H9 (cell line): ENCODE data around the gene NPLOC4. TPM values are rescaled to one million over a fixed set of nuclear protein-coding genes. Genes with fewer than 3 reads are reported as not detected.

Source experiments
- DNase-seq: peaks from one replicate; pipeline ENCODE4 v3.0.0-alpha.2; 2017
- H2AFZ ChIP-seq: one replicate; pipeline ENCODE4 v1.6.1; 2013; ENCODE audit warnings: mild to moderate bottlenecking, low read length, control low read depth, moderate library complexity
- H2AK5ac ChIP-seq: 2 replicates; pipeline ENCODE4 v1.6.1; 2013; ENCODE audit warnings: low read length, control low read depth, mixed read lengths; ENCODE audit not compliant: insufficient read length
- H2BK120ac ChIP-seq: one replicate; pipeline ENCODE4 v1.6.1; 2013; ENCODE audit warnings: low read depth, mild to moderate bottlenecking, low read length, control low read depth, inconsistent platforms; ENCODE audit not compliant: poor library complexity, severe bottlenecking
- H2BK12ac ChIP-seq: 2 replicates; pipeline ENCODE4 v1.6.1; 2013; ENCODE audit warnings: low read length, control low read depth, mixed read lengths, low read depth; ENCODE audit not compliant: insufficient read length
- H2BK15ac ChIP-seq: 2 replicates; pipeline ENCODE4 v1.6.1; 2013; ENCODE audit warnings: low read depth, low read length, control low read depth
- H2BK20ac ChIP-seq: one replicate; pipeline ENCODE4 v1.6.1; 2013; ENCODE audit warnings: low read depth, mild to moderate bottlenecking, low read length, control low read depth, inconsistent platforms; ENCODE audit not compliant: poor library complexity, severe bottlenecking
- H2BK5ac ChIP-seq: 2 replicates; pipeline ENCODE4 v1.6.1; 2013; ENCODE audit warnings: low read length, control low read depth, mixed read lengths; ENCODE audit not compliant: insufficient read length
- H3K14ac ChIP-seq: 2 replicates; pipeline ENCODE4 v1.6.1; 2013; ENCODE audit warnings: low read length, control low read depth; ENCODE audit not compliant: insufficient read depth
- H3K18ac ChIP-seq: 2 replicates; pipeline ENCODE4 v1.6.1; 2013; ENCODE audit warnings: low read depth, mild to moderate bottlenecking, mixed read lengths, low read length, control low read depth; ENCODE audit not compliant: insufficient read length
- H3K23ac ChIP-seq: 2 replicates; pipeline ENCODE4 v1.6.1; 2013; ENCODE audit warnings: low read length, control low read depth, mixed read lengths, low read depth; ENCODE audit not compliant: insufficient read length
- H3K23me2 ChIP-seq: 2 replicates; pipeline ENCODE4 v1.6.1; 2013; ENCODE audit warnings: low read depth, mild to moderate bottlenecking, mixed read lengths, low read length, control low read depth; ENCODE audit not compliant: insufficient read length, poor library complexity, severe bottlenecking
- H3K27ac ChIP-seq: 2 replicates; pipeline ENCODE4 v1.5.1; 2013; ENCODE audit warnings: low read length, control low read depth, mixed read lengths, low read depth; ENCODE audit not compliant: insufficient read length
- H3K27me3 ChIP-seq: 2 replicates; pipeline ENCODE4 v1.6.1; 2013; ENCODE audit warnings: low read length, control low read depth, inconsistent platforms; ENCODE audit not compliant: insufficient read depth
- H3K4ac ChIP-seq: 2 replicates; pipeline ENCODE4 v1.6.1; 2013; ENCODE audit warnings: low read depth, mild to moderate bottlenecking, control low read depth, inconsistent platforms, low read length, moderate library complexity
- H3K4me1 ChIP-seq: 2 replicates; pipeline ENCODE4 v1.6.1; 2013; ENCODE audit warnings: low read length, control low read depth, inconsistent platforms; ENCODE audit not compliant: insufficient read depth
- H3K4me2 ChIP-seq: 2 replicates; pipeline ENCODE4 v1.6.1; 2013; ENCODE audit warnings: low read length, control low read depth, mixed read lengths; ENCODE audit not compliant: insufficient read length, insufficient read depth
- H3K56ac ChIP-seq: 2 replicates; pipeline ENCODE4 v1.6.1; 2013; ENCODE audit warnings: low read depth, mild to moderate bottlenecking, mixed read lengths, low read length, control low read depth; ENCODE audit not compliant: insufficient read length
- H3K79me1 ChIP-seq: 2 replicates; pipeline ENCODE4 v1.6.1; 2013; ENCODE audit warnings: low read depth, mild to moderate bottlenecking, moderate library complexity, low read length, control low read depth, inconsistent platforms; ENCODE audit not compliant: insufficient read depth, poor library complexity, severe bottlenecking
- H3K79me2 ChIP-seq: 2 replicates; pipeline ENCODE4 v1.6.1; 2013; ENCODE audit warnings: low read length, control low read depth, inconsistent platforms; ENCODE audit not compliant: insufficient read depth
- H3K9ac ChIP-seq: 2 replicates; pipeline ENCODE4 v1.6.1; 2013; ENCODE audit warnings: low read length, control low read depth, mixed read lengths; ENCODE audit not compliant: insufficient read length; ENCODE audit errors: extremely low read depth
- H3K9me3 ChIP-seq: one replicate; pipeline ENCODE4 v1.6.1; 2013; ENCODE audit warnings: low read depth, low read length, inconsistent platforms; ENCODE audit not compliant: control insufficient read depth
- H3T11ph ChIP-seq: one replicate; pipeline ENCODE4 v1.6.1; 2013; ENCODE audit warnings: mild to moderate bottlenecking, low read length, control low read depth, inconsistent platforms
- H4K20me1 ChIP-seq: one replicate; pipeline ENCODE4 v1.6.1; 2013; ENCODE audit not compliant: control insufficient read depth, insufficient read length, insufficient read depth
- H4K5ac ChIP-seq: 2 replicates; pipeline ENCODE4 v1.6.1; 2013; ENCODE audit warnings: low read depth, mild to moderate bottlenecking, mixed read lengths, low read length, control low read depth; ENCODE audit not compliant: insufficient read length
- H4K8ac ChIP-seq: replicated peaks from 2 replicates; pipeline ENCODE4 v1.6.1; 2013; ENCODE audit warnings: low read length, control low read depth, mixed read lengths, low read depth; ENCODE audit not compliant: insufficient read length
- H4K91ac ChIP-seq: 2 replicates; pipeline ENCODE4 v1.6.1; 2013; ENCODE audit warnings: low read depth, mild to moderate bottlenecking, moderate library complexity, mixed read lengths, low read length, control low read depth; ENCODE audit not compliant: insufficient read length
- H3K27ac Mint-ChIP-seq, 3 experiments: 2 replicates in 2 of 3; 3 replicates in 1 of 3; pipeline ENCODE4 v1.8.0; 2020 to 2021; ENCODE audit warnings: mixed read lengths in 3 of 3, mild to moderate bottlenecking in 1 of 3, moderate library complexity in 1 of 3
- H3K27me3 Mint-ChIP-seq: 2 replicates; pipeline ENCODE4 v1.8.0; 2021; ENCODE audit warnings: low read depth, mild to moderate bottlenecking, moderate library complexity, mixed read lengths
- H3K36me3 Mint-ChIP-seq, 3 experiments: 2 replicates in 2 of 3; 3 replicates in 1 of 3; pipeline ENCODE4 v1.8.0; 2020 to 2021; ENCODE audit warnings: low read depth in 3 of 3, mixed read lengths in 3 of 3; ENCODE audit not compliant: insufficient read depth in 1 of 3
- H3K4me1 Mint-ChIP-seq, 2 experiments: 2 replicates each; pipeline ENCODE4 v1.8.0; 2020; ENCODE audit warnings: mixed read lengths in 2 of 2
- H3K4me3 Mint-ChIP-seq, 2 experiments: 2 replicates in 1 of 2; 3 replicates in 1 of 2; pipeline ENCODE4 v1.8.0; 2020 to 2021; ENCODE audit warnings: mild to moderate bottlenecking in 2 of 2, mixed read lengths in 2 of 2, moderate library complexity in 1 of 2
- H3K9me3 Mint-ChIP-seq, 2 experiments: 2 replicates in 1 of 2; 3 replicates in 1 of 2; pipeline ENCODE4 v1.8.0; 2020; ENCODE audit warnings: mild to moderate bottlenecking in 2 of 2, mixed read lengths in 2 of 2, moderate library complexity in 1 of 2
- CTCF ChIP-seq: fragments of 200-600 bp; sonication (generic); conservative IDR thresholded peaks from 3 replicates; pipeline ENCODE4 v1.8.0; 2021; ENCODE audit warnings: antibody characterized with exemption, mild to moderate bottlenecking
- WGBS: extraction: QIAGEN DNeasy Blood & Tissue Kit; methylation state at CpG from one replicate; pipeline ENCODE4 v1.1.7; 2013; ENCODE audit warnings: missing lambda C conversion rate, low lambda C conversion rate, mixed read lengths; ENCODE audit not compliant: insufficient read length; ENCODE audit errors: extremely low coverage; 5-methylcytosine and 5-hydroxymethylcytosine counted together
- total RNA-seq: library from RNA; stranded (reverse); gene quantifications from 2 replicates; pipeline ENCODE4 v1.2.1, GENCODE V29; 2021

The NPLOC4 gene
- total RNA-seq, 1 experiment from 2014 or later, result 103 TPM

- H3K27me3 Mint-ChIP-seq, result peaks cover 3% of the 10 kb centered on the region; the same call in 1 of the 2 replicates
- Histone ChIP-seq H3K79me1 (no peaks in the 10 kb centered on the region), H4K8ac (no peak overlapping the region), H2BK12ac (no peak overlapping the region), H3T11ph (no peak overlapping the region), H3K4ac (no peak overlapping the region), H3K27ac (no peak overlapping the region), H3K4me1 (no peaks in the 10 kb centered on the region), H4K91ac (no peak overlapping the region), H2BK120ac (no peak overlapping the region), H3K9me3 (no peaks in the 10 kb centered on the region), H2BK5ac (no peak overlapping the region), H3K23me2 (no peaks in the 10 kb centered on the region), H4K20me1 (no peaks in the 10 kb centered on the region), H3K14ac (no peak overlapping the region), H2BK20ac (no peak overlapping the region), H3K79me2 (no peaks in the 10 kb centered on the region), H2BK15ac (no peak overlapping the region), H3K27me3 (no peaks in the 10 kb centered on the region), H3K23ac (no peak overlapping the region), H2AK5ac (no peak overlapping the region), H3K56ac (no peak overlapping the region), H3K4me2 (no peak overlapping the region), H4K5ac (no peak overlapping the region), H2AFZ (no peak overlapping the region), H3K18ac (no peak overlapping the region), H3K9ac (no peak overlapping the region)
- no CpG with 5 or more reads among the region's 6 CpGs for WGBS
- H3K36me3 Mint-ChIP-seq, result peaks cover 44 to 83% (median 83%) of the 10 kb centered on the region in 3 experiments; a peak in 6 of 7 replicates
- peak overlapping the region in 1 of 3 experiments; percentile 23; a peak in 1 of 7 replicates for H3K27ac Mint-ChIP-seq
- no peak for TF ChIP-seq CTCF
- DNase-seq, result no peak
- no peaks in the 10 kb centered on the region for H3K4me1 Mint-ChIP-seq
- 0 out of 5 replicates have a peak overlapping the region, but pooled peaks of 1 of the 2 experiments have one; percentile 62 for H3K4me3 Mint-ChIP-seq
- no peaks in the 10 kb centered on the region for H3K9me3 Mint-ChIP-seq
Observed at GRCh38 chr17:81583589-81584342, 53.1 kb downstream of the NPLOC4 start.
